Lower leg skin (tissue), 3 donors: ENCODE data around the gene ZMYND11.

Experiments
- POLR2A ChIP-seq, 2 donors: fragments of 450-650 bp; IDR thresholded peaks; one replicate each; pipeline ENCODE4 v1.6.1; 2016 to 2017; ENCODE audit warnings: antibody characterized with exemption in 2 of 2, mild to moderate bottlenecking in 1 of 2, moderate library complexity in 1 of 2
- TF ChIP-seq, protein P1 (sequence below), 3 donors: fragments of 450-650 bp; IDR thresholded peaks; one replicate each; pipeline ENCODE4 v1.5.1; 2016; ENCODE audit warnings: antibody characterized with exemption in 3 of 3, mild to moderate bottlenecking in 3 of 3, moderate library complexity in 2 of 3

DNA sequence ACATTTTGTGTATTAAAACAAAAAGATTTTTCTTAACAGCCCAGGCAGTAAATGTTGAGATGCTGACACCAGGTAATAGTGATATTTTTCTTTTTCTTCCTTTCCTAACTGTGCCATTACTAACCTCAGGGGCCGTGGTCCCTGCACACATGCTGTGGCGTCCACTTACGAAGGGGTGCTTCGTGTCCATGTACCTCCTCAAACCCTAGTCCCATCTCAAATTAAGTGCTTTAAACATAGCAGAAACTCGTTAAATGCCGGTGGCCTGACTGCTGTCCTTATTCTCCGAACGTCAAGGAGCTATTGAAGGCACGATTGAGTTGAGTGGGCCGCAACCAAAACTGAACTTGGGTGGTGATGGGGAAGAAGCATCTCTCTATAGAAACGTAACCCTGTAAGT, 132.4 kb downstream of the ZMYND11 start:
- no peak for TF ChIP-seq POLR2A (IDR thresholded peaks at IDR 0.05)
- TF ChIP-seq, protein P1, sequence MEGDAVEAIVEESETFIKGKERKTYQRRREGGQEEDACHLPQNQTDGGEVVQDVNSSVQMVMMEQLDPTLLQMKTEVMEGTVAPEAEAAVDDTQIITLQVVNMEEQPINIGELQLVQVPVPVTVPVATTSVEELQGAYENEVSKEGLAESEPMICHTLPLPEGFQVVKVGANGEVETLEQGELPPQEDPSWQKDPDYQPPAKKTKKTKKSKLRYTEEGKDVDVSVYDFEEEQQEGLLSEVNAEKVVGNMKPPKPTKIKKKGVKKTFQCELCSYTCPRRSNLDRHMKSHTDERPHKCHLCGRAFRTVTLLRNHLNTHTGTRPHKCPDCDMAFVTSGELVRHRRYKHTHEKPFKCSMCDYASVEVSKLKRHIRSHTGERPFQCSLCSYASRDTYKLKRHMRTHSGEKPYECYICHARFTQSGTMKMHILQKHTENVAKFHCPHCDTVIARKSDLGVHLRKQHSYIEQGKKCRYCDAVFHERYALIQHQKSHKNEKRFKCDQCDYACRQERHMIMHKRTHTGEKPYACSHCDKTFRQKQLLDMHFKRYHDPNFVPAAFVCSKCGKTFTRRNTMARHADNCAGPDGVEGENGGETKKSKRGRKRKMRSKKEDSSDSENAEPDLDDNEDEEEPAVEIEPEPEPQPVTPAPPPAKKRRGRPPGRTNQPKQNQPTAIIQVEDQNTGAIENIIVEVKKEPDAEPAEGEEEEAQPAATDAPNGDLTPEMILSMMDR (IDR thresholded peaks at IDR 0.05): no peak
